ENCODE data around the gene NR2F1-AS1. TPM values are rescaled to one million over a fixed set of nuclear protein-coding genes. Genes with fewer than 3 reads are reported as not detected.

NR2F1-AS1 gene
- polyA plus RNA-seq, 3 donors: not detected

DNA sequence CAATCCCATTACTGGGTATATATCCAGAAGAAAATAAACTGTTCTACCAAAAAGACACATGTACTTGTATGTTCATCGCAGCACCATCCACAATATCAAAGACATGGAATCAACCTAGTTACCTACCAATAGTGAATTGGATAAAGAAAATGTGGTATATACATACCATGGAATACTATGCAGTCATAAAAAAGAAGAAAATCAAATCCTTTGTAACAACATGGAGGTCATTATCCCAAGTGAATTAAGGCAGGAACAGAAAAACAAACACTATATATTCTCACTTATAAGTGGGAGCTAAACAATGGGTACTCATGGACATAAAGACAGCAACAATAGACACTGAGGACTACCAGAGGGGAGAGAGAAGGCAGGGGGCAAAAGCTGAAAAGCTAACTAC, 67.7 kb downstream of the NR2F1-AS1 start:
- TF ChIP-seq, protein P1, sequence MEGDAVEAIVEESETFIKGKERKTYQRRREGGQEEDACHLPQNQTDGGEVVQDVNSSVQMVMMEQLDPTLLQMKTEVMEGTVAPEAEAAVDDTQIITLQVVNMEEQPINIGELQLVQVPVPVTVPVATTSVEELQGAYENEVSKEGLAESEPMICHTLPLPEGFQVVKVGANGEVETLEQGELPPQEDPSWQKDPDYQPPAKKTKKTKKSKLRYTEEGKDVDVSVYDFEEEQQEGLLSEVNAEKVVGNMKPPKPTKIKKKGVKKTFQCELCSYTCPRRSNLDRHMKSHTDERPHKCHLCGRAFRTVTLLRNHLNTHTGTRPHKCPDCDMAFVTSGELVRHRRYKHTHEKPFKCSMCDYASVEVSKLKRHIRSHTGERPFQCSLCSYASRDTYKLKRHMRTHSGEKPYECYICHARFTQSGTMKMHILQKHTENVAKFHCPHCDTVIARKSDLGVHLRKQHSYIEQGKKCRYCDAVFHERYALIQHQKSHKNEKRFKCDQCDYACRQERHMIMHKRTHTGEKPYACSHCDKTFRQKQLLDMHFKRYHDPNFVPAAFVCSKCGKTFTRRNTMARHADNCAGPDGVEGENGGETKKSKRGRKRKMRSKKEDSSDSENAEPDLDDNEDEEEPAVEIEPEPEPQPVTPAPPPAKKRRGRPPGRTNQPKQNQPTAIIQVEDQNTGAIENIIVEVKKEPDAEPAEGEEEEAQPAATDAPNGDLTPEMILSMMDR (IDR thresholded peaks at IDR 0.05): no peak
- H3K4me1 ChIP-seq (ENCODE audit: control insufficient read depth in 1 of 2, insufficient read depth in 2 of 2, low read length in 2 of 2): no peaks in the 10 kb centered on the region
- H3K27me3 Mint-ChIP-seq (ENCODE audit: low read depth in 3 of 3): peaks cover 0 to 1% (median 0%) of the 10 kb centered on the region in 3 donors
- H4K20me1 ChIP-seq (ENCODE audit: insufficient read depth, low read length): no peaks in the 10 kb centered on the region
- H3K27me3 ChIP-seq (ENCODE audit: control insufficient read depth in 2 of 2, insufficient read depth in 2 of 2, low read length in 2 of 2): no peaks in the 10 kb centered on the region
- no peaks in the 10 kb centered on the region for H3K9me3 Mint-ChIP-seq
- no peak overlapping the region for H3K4me3 ChIP-seq (replicated peaks in 1 of 3; ENCODE audit: low read depth in 2 of 3, low read length in 3 of 3)
- DNase-seq: no peak
- H3K4me2 ChIP-seq (replicated peaks; ENCODE audit: extremely low read depth, low read length, poor library complexity, severe bottlenecking): no peak overlapping the region
- H3K9ac ChIP-seq (ENCODE audit: insufficient read depth, low read length, poor library complexity, severe bottlenecking): no peak overlapping the region
- intact Hi-C loops (cut with micrococcal nuclease): no loop called here
- no peaks in the 10 kb centered on the region for H3K79me2 ChIP-seq (ENCODE audit: insufficient read depth, low read length)
- no peaks in the 10 kb centered on the region for H3K9me3 ChIP-seq (replicated peaks in 1 of 2; ENCODE audit: control insufficient read depth in 1 of 2, insufficient read depth in 1 of 2, low read length in 2 of 2)
- no peak overlapping the region for H3K4me3 Mint-ChIP-seq
- H3K4me1 Mint-ChIP-seq: no peaks in the 10 kb centered on the region
- H3K36me3 Mint-ChIP-seq: no peaks in the 10 kb centered on the region
- no peak overlapping the region for H3K27ac Mint-ChIP-seq
- WGBS (ENCODE audit: insufficient coverage): no CpG with 5 or more reads among the region's 1 CpG
- no peaks in the 10 kb centered on the region for H3K36me3 ChIP-seq (replicated peaks in 1 of 2; ENCODE audit: control insufficient read depth in 1 of 2, insufficient read depth in 2 of 2, low read length in 2 of 2)
- H3K27ac ChIP-seq (ENCODE audit: low read depth in 1 of 2, low read length in 2 of 2): no peak overlapping the region
- no peak overlapping the region for H2AFZ ChIP-seq (ENCODE audit: insufficient read depth, low read depth, low read length, poor library complexity, severe bottlenecking)

DNA sequence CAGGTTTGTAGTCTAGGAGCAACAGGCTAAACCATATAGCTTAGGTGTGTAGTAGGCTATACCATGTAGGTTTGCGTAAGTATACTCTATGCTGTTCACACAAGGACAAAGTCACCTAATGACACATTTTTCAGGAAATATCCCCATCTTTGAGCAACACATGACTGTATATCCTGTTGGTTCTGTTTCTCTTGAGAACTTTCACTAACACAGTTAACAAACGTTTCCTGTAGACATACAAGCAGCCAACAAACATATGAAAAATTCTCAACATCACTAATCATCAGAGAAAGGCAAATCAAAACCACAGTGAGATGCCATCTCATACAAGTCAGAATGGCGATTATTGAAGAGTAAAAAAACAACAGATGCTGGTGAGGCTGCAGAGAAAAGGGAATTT, 68.2 kb downstream of the NR2F1-AS1 start:
- no peak overlapping the region for H3K4me2 ChIP-seq (replicated peaks; ENCODE audit: extremely low read depth, low read length, poor library complexity, severe bottlenecking)
- intact Hi-C loops (cut with micrococcal nuclease): no loop called here
- no peaks in the 10 kb centered on the region for H3K9me3 Mint-ChIP-seq
- DNase-seq: no peak
- no peak overlapping the region for H3K4me3 Mint-ChIP-seq
- no peak overlapping the region for H3K9ac ChIP-seq (ENCODE audit: insufficient read depth, low read length, poor library complexity, severe bottlenecking)
- H3K4me3 ChIP-seq (replicated peaks in 1 of 3; ENCODE audit: low read depth in 2 of 3, low read length in 3 of 3): no peak overlapping the region
- no peak overlapping the region for H2AFZ ChIP-seq (ENCODE audit: insufficient read depth, low read depth, low read length, poor library complexity, severe bottlenecking)
- H3K27me3 Mint-ChIP-seq (ENCODE audit: low read depth in 3 of 3): peaks cover 0 to 1% (median 0%) of the 10 kb centered on the region in 3 donors
- H3K27ac Mint-ChIP-seq: no peak overlapping the region
- no peaks in the 10 kb centered on the region for H4K20me1 ChIP-seq (ENCODE audit: insufficient read depth, low read length)
- H3K36me3 Mint-ChIP-seq: no peaks in the 10 kb centered on the region
- no peaks in the 10 kb centered on the region for H3K79me2 ChIP-seq (ENCODE audit: insufficient read depth, low read length)
- H3K9me3 ChIP-seq (replicated peaks in 1 of 2; ENCODE audit: control insufficient read depth in 1 of 2, insufficient read depth in 1 of 2, low read length in 2 of 2): no peaks in the 10 kb centered on the region
- H3K27ac ChIP-seq (ENCODE audit: low read depth in 1 of 2, low read length in 2 of 2): no peak overlapping the region
- WGBS (ENCODE audit: insufficient coverage): 33% methylated on average over 1 of the region's 3 CpGs
- no peaks in the 10 kb centered on the region for H3K27me3 ChIP-seq (ENCODE audit: control insufficient read depth in 2 of 2, insufficient read depth in 2 of 2, low read length in 2 of 2)
- no peaks in the 10 kb centered on the region for H3K36me3 ChIP-seq (replicated peaks in 1 of 2; ENCODE audit: control insufficient read depth in 1 of 2, insufficient read depth in 2 of 2, low read length in 2 of 2)
- TF ChIP-seq, protein P1 (IDR thresholded peaks at IDR 0.05): no peak
- no peaks in the 10 kb centered on the region for H3K4me1 Mint-ChIP-seq
- H3K4me1 ChIP-seq (ENCODE audit: control insufficient read depth in 1 of 2, insufficient read depth in 2 of 2, low read length in 2 of 2): no peaks in the 10 kb centered on the region
